Cardiac septum (tissue), 1 donor: ENCODE results near the gene NOSTRIN. TPM values are rescaled to one million over a fixed set of nuclear protein-coding genes. Genes with fewer than 3 reads are reported as not detected.
"Not testable (repeated sequence)": the region's sequence is repeated elsewhere in the genome, so short reads cannot be mapped to it uniquely, and the experiment has no call there.

Source experiments
- DNase-seq: peaks from one replicate; pipeline ENCODE4 v3.0.0-alpha.2; 2020; ENCODE audit warnings: low spot score
- intact Hi-C: fragments of 100-400 bp; cut with DNase I; formaldehyde crosslinking; loops from one replicate; pipeline ENCODE4 v1.14.0; 2022
- total RNA-seq: library from RNA; stranded (reverse); fragmentation: NEBNext Ultra II Directional; extraction: Animal tissue kit (Norgen Biotek cat#: 25700); gene quantifications from one replicate; pipeline ENCODE4 v1.2.1, GENCODE V29; 2021
- donor health status: DM: no; HTN: no; CAD: no.

Gene NOSTRIN
- total RNA-seq, 1 donor from 2014 or later: 8.9 TPM

DNA sequence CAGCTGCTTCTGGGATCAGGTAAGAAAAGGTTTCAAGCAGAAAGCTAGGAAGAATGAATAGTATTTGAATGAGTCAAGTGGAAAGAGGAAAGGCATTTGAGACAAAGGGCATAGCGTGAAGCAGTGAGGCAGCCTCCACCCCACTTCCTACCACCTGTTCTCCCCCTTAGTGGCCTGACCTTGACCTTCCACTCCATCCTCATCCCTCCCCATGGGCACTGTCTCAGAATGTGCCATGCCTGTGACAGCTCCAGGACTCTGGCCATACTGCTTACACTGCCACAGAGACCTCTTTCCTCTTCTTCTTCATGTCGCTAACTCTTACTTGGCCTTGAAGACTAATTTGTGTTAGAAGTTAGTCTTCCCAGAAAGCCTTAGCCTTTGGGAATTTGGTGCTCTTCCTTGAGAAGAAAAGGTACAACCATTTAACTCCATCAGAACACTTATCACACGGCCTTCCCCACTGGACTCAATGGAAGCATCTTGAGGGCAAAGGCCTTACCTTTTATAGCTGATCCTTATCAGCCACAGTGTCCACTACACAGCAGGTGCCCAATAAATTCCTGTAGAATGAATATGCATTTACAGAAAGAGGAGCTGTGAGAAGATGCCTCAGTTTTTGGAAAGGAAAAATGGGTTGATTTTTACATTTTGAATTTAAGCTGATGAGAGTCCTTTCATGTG is 15.2 kb upstream of the NOSTRIN start:
- intact Hi-C loops: no loop called here
- no peak for DNase-seq

DNA sequence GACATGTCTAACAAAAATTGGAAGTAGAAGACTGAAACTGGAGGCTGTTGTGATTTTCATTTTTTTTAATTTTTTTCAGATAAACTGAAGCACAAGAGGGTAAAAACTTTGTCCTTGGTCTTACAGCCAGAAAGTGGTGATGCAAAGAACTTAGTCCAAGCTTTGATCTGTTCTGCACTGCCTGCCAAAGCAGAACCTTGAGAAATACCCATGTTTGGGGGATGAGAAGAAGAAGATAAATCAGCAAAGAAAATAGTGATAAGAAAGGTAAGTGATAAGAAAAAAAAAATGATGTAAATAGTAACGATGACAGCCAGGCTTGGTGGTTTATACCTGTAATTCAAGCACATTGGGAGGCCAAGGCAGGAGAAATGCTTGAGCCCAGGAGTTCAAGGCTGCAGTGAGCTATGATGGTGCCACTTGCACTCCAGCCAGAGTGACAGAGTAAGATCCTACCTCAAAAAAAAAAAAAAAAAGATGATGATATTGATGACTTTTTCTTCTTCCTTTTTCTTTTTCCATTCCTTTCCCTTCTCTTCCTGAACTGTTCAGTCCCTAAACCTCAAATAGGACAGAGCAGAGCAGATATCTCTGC is 14.6 kb upstream of the NOSTRIN start:
- DNase-seq: no peak
- intact Hi-C loops: no loop called here

DNA sequence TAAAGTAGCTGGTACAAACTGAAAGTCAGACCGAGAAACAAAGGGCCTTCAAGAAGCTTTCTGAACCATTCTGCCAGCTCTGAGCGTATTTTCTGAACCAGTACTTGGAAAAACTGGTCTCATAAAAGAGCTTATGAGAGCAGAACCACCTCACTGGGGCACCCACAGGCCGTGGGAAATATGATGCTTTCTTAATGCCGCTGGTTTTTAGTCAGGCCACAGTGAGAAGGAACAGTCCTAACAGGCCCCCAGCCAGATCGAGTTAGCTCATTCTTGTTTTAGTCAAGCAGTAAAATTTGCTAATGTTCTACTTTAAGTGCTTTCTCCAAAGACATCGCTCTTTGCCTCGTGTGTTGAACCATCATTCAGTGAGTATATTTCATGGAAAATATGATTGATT is 12.7 kb upstream of the NOSTRIN start:
- intact Hi-C loops: no loop called here
- DNase-seq: no peak

DNA sequence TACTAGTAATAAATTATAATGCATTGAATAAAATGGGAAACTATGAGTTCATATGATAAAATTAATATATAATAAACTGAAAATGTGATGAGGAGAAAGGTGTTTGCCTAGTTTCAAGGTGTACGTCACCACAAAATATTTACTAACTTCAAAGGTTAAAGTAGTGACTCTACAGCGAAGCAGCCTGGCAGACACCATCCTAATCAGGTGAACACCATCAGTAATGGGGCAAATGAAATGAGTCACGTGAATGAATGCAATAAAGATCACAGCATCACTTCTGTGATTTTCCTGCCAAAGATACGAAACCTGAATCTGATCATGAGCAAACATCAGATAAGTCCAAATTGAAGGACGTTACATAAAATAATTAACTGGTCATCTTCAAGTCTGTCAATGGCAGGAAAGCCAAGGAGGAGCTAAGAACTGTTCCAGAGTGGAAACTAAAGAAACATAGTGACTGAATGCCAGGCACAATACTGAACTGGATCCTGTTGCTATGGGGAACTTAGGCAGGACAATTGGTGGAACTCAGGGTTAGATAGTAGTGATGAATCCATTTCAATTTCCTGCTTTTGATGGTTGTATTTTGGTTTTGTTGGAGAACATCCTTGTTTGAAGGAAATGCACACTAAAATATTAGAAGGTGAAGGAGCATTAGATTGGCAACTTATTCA is 12.1 kb upstream of the NOSTRIN start:
- no peak for DNase-seq
- intact Hi-C loops: no loop called here

DNA sequence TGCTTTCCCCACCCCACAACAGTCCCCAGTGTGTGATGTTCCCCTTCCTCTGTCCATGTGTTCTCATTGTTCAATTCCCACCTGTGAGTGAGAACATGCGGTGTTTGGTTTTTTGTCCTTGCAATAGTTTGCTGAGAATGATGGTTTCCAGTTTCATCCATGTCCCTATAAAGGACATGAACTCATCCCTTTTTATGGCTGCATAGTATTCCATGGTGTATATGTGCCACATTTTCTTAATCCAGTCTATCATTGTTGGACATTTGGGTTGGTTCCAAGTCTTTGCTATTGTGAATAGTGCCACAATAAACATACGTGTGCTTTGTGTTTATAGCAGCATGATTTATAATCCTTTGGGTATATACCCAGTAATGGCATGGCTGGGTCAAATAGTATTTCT is 11.3 kb upstream of the NOSTRIN start:
- intact Hi-C loops, DNase-seq: not testable (repeated sequence)

DNA sequence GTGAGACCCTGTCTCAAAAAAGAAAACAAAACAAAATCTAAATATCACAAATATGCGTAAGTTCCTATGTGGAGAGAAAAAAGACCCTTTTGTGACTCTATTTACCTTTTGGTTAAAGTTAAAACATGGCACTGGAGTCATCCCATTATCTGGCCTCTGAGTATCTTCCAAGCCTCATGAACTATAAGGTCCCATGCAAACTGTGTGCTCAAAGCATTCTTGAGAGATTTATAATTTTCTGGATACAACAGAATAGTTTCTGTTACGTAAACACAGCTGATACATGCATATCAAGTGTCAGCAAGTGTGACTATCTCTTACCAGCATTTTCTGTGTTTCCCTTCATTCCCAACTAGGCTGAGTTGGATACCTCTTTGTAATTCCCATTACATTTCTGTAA is 8.8 kb upstream of the NOSTRIN start:
- intact Hi-C loops: no loop called here
- no peak for DNase-seq

DNA sequence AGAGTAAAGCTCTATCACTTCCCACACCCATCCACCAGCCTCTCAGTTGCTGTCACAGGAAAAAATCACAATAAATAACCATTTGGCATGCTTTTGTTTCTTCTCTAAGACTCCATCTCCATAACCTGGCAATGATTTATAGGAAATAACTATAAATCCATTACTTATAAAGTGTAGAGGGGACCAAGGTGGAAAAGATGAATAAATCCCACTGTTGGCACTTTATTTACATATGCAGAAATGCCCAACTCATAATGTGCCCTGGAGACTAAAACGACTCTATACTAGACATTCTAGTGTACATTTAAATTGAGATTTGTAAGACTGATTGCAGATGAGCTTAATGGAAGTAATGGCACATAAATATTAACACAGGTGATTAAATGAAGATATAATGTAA is 7.5 kb upstream of the NOSTRIN start:
- DNase-seq: no peak
- intact Hi-C loops: no loop called here

DNA sequence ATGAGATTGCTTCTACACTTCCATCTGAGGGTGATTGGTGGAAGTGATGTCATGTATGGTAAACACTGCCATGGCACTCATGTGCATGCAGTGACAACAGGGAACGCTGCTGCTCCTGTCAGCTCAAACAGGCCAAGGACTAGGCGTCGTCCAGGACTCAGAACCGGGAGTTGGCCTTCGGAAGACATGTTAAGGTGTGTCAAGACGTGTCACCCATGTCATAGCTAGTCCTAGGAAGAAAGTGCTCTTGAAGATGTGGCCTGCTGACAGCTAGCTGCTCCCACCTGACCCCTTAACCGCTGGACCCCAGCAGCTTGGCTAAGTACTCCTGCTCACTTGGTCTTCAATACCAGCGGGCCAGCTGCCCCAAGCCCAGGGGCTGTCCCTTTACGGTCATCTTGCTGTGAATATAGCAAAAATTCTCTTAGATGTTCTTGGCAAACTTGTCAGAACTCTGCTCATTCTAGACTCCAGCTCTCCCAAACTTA is 6.3 kb upstream of the NOSTRIN start:
- DNase-seq: no peak
- intact Hi-C loops: no loop called here

DNA sequence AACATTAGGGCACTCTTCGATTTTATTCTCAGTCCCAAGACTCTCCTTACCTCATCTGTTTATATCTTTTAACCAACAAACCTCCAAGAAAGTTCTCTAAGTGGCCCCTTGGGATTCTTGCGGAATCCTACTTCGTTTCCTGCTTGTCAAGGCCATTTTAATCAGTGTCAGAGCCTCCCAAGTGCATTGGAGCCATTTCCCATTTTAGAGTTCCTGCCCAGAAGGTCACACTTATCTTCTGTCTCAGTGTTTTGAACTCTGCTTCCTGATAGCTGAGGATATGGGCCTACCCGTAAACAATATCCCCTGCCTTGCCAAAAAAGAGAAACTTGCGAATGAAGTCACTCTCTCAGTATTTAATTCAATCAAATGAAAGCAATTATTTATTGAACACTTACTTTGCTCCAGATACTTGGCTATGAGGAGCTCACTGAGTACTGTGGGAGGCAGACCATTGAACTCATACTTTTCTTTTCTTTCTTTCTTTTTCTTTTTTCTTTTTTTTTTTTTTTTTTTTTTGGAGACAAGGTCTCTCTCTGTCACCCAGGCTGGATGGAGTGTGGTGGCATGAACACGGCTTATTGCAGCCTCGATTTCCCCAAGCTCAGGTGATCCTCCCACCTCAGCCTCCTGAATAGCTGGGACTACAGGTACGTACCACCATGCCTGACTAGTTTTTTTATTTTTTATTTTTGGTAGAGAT is 5.7 kb upstream of the NOSTRIN start:
- intact Hi-C loops: no loop called here
- no peak for DNase-seq

DNA sequence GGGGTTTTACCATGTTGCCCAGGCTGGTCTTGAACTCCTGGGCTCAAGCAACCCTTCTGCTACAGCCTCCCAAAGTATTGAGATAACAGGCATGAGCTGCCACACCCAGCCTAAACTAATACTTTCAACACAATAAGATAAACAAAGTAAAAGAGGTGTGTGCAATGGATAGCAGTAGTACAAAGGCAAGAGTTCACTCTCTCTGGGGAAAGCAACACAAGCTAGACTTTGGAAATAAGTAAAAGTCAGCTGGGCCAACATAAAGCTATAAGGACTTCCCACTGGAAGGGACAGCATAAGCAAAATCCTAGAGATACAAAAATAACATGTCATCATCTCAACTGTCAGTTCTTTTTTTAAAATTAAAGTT is 5.2 kb upstream of the NOSTRIN start:
- no peak for DNase-seq
- intact Hi-C loops: no loop called here

DNA sequence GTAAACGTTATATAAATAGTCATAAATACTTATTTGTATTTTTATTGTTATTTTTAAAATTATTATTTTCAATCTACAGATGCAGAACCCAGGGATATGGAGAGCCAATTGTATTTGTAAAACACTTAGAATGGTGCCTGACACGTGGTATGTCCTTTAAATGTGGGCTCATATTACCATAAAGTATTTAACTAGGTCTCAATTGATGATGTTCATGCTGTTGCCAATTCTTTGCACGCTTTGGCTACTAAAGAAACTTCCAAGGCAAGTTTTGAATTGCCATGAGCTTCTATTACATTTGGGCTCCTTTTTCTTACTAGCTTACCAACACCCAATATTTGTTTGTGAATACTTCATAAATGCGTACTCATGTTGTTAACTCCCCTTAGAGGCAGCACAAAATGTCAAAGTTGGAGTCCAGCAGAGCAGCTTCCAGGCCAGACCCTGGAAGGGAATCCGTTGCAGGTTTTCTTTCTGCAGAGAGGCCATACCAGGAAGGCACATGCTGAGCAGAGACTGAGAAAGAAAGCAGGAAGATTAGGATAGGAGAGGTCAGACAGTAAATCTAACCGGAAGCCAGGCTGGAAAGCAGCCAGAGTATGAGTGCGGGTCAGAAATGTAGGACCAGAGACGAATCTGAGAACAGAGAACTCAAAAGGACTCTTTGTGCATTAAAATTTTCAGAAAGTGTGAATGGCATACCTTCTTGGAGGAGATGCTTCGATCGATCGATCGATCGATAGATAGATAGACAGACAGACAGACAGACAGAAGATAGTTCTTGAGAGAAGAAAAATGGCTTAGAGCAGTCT is 4.2 kb upstream of the NOSTRIN start:
- no peak for DNase-seq
- intact Hi-C loops: no loop called here

DNA sequence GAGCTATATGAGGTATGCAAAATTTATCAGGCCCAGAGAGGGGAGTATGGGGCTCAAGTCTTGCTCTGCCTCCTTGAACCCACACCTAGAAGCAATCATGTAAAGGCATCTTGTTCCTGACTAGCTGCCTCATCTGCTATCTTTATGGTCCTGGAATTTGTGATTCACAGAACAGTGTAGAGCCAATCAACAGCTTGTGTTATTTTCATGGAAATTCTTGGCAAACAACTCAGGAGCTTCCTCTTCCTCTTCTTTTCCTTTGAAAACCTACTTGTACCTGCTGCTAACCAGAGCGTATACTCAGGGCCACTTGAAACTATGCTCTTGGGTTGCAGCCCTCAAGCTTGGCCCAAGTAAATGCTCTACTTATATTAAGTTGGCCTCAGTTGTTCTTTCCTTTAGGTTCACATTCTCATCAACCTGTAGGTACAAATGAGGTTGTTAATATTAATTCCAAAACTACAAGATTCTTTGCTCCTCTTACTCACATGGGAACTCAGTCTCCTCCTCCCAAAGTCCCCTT is 3.5 kb upstream of the NOSTRIN start:
- intact Hi-C loops: no loop called here
- DNase-seq: no peak

DNA sequence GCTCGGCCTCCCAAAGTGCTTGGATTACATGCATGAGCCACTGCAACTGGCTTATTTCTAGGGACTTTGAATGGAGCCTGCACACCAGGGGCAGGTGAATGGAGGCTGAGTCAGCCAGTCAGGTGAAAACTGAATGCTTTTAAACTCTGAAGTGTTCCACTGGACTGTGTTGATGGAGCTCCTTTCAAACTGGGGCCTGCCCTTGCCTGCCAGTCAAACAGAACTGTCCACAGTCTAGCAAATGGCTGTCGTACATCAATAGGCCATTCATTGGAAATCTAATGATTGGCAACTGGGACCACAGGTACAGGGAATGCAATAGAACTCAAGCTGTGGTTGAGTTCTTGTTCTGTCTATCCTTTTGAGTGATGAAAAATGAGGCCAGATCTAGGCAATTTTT is 966 bp upstream of the NOSTRIN start:
- no peak for DNase-seq
- intact Hi-C loops: no loop called here

DNA sequence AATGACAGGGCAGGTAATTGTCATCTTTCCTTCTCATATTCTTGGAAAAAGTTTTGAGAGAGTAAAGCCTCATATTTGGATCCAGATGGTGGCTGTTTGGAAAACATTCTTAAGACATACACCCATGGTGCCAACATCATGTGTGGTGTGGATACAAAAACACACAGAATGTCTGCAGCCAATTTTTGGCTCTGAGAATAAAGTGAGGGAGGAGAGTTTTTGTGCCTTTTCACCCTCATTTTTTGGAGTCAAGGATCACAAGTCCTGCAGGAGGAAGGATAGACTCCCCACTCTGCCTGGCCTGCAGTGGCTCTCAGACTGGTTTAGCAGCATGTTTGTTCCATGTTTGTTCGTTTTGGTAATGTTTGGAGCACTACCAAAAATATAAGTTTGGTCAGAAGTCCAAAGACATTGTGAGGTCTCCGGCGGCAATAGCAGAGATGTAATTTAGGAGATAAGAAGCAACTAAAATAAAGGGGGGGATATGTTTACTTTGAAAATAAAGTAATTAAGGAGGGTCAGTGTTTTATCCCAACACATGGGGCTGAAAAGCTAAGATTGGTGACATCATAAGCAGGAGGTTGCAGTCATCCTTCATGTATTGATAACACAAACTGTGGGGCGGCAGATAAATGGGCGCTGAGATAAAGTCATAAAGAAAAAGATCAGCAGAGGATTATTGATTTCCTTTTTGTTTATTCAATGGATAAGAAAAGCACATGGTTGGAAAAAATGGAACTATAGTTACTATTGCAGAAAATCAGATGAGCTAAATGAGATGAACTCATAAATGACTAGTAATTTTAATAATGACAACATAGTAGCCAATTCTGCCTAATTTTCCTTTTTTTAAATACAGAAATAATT is 655 bp downstream of the NOSTRIN start:
- intact Hi-C loops: no loop called here
- DNase-seq: no peak

DNA sequence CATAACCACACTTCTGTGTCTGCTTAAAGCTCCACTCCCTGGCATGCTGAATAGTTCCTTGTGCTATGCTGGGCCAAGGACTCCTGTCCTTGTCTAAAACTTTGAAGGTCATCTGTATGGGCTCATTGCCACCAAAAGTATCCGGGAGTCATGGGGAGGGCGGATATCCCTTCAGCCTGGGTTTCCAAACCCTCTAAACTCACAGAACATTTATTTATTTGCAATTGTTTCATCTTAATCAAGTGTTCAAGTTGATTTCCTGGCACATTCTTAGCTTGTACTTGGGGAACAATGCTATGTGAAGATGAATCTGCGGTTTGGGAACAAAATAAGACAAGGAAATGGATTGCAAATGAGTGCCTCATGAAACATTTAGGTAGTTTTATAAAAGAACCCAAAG is 1.8 kb downstream of the NOSTRIN start:
- intact Hi-C loops: no loop called here
- no peak for DNase-seq

DNA sequence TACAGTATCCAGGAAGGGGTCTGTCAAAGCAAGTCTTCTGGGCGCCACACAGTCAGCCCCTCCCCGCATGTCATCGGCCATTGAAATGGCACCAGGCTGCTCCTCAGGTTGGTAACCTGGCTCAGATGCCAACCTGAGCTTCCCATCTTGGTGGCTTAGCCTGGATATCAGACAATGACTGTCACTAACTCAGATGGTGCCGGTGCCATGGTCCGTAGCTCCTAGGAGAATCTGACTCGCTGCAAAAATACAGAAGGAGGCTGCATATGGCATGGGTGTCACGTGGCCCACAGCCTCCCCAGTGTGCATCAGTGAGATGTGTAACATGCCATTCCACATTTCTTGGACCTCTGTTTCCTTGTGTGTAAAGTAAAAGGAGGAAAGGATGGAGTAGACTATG is 3.2 kb downstream of the NOSTRIN start:
- no peak for DNase-seq
- intact Hi-C loops: no loop called here

DNA sequence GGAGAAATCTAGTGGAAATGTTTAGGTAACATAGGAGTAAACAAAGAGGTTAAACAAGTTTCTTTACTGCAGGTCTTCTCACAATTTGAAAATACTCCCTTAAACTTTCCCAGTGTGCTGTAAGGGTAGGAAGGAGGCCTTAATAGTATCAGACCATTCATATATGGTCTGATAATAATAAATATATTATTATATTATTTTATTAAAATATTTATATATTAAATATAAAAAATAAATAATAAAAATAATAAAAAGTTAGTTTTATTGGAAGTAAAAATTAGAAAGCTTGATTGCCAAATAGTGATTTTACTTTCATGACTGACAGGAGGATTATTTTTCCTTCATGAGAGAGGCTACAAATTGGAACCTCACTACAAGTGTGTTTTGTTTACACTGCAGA is 7.1 kb downstream of the NOSTRIN start:
- intact Hi-C loops: no loop called here
- no peak for DNase-seq

DNA sequence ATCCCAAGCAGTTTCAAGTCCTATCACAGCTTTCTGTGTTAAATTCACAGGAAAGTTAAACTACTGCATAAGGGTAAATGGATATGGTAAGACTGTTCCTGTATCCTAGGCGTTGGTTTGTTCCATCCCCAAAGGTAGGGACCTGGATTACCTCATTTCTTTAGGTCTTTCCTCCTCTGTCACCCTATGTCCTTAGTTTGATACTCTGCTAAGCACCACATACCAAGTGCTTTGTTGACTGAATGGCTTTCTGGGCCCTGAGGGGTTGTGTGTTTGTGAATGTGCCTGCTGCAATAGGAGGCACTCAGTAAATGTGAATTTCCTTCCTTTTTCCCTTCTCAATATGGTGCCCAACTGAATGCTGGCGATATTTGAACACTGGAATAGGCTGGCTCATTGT is 7.8 kb downstream of the NOSTRIN start:
- DNase-seq: no peak
- intact Hi-C loops: loop anchor here (5.0 kb wide), 1 partner anchor 33 kb away; no protein-coding TSS in a partner anchor
